CD4-positive, CD25-positive, alpha-beta regulatory T cell (primary cell): Measurements from ENCODE around the gene CPNE5. TPM values are rescaled to one million over a fixed set of nuclear protein-coding genes. Genes with fewer than 3 reads are reported as not detected.

Source experiments
- ATAC-seq, 2 donors: fragments of 150-1000 bp; cut with Tn5 transposase; one replicate each; pipeline ENCODE4 v1.10.0; 2021; ENCODE audit warnings: low read depth in 2 of 2, moderate number of reproducible peaks in 2 of 2, moderate library complexity in 1 of 2
- DNase-seq, 3 donors: peaks; one replicate each; pipeline versions ENCODE4 v3.0.0 to v3.0.0-alpha.2; 2012 to 2022; ENCODE audit warnings: mixed read lengths in 1 of 3
- H3K27ac ChIP-seq: one replicate; pipeline ENCODE4 v1.7.0; 2013; ENCODE audit warnings: mild to moderate bottlenecking, low read length; ENCODE audit not compliant: insufficient read depth, poor library complexity, severe bottlenecking
- H3K27me3 ChIP-seq: one replicate; pipeline ENCODE4 v1.7.0; 2013; ENCODE audit warnings: low read length; ENCODE audit not compliant: control insufficient read depth, insufficient read depth
- H3K36me3 ChIP-seq: one replicate; pipeline ENCODE4 v1.7.0; 2013; ENCODE audit warnings: mild to moderate bottlenecking, low read length, moderate library complexity; ENCODE audit not compliant: control insufficient read depth, insufficient read depth
- H3K4me1 ChIP-seq: 2 replicates; pipeline ENCODE4 v1.7.0; 2013; ENCODE audit warnings: mild to moderate bottlenecking, low read length; ENCODE audit not compliant: insufficient read depth, control insufficient read depth, poor library complexity, severe bottlenecking
- H3K4me3 ChIP-seq: one replicate; pipeline ENCODE4 v1.7.0; 2013; ENCODE audit warnings: low read depth, mild to moderate bottlenecking, low read length, moderate library complexity
- H3K9me3 ChIP-seq, 2 experiments: 1 replicate in 1 of 2; 2 replicates in 1 of 2; pipeline ENCODE4 v1.7.0; 2013; ENCODE audit warnings: low read length in 2 of 2, mild to moderate bottlenecking in 1 of 2, moderate library complexity in 1 of 2; ENCODE audit not compliant: control insufficient read depth in 2 of 2
- H3K27ac Mint-ChIP-seq, 3 donors: one replicate each; pipeline ENCODE4 v1.8.0; 2020 to 2022; ENCODE audit warnings: mild to moderate bottlenecking in 3 of 3, mixed read lengths in 3 of 3, moderate library complexity in 2 of 3
- H3K27me3 Mint-ChIP-seq: one replicate; pipeline ENCODE4 v1.8.0; 2022; ENCODE audit warnings: mild to moderate bottlenecking, mixed read lengths
- H3K36me3 Mint-ChIP-seq: one replicate; pipeline ENCODE4 v1.8.0; 2020; ENCODE audit warnings: mixed read lengths
- H3K4me1 Mint-ChIP-seq, 4 donors: one replicate each; pipeline ENCODE4 v1.8.0; 2020 to 2022; ENCODE audit warnings: mixed read lengths in 4 of 4, mild to moderate bottlenecking in 1 of 4
- H3K4me3 Mint-ChIP-seq, 4 donors: one replicate each; pipeline ENCODE4 v1.8.0; 2020 to 2022; ENCODE audit warnings: mild to moderate bottlenecking in 4 of 4, mixed read lengths in 4 of 4, moderate library complexity in 3 of 4
- H3K9me3 Mint-ChIP-seq, 7 donors: one replicate each; pipeline ENCODE4 v1.8.0; 2020 to 2022; ENCODE audit warnings: mixed read lengths in 7 of 7, mild to moderate bottlenecking in 3 of 7, moderate library complexity in 2 of 7
- polyA plus RNA-seq, 4 donors: library from polyadenylated mRNA; unstranded; fragments of 300-500 nt; fragmentation: Illumina TruSeq; gene quantifications; one replicate each; pipeline ENCODE4 v1.2.3, GENCODE V29; 2021
- total RNA-seq: library from RNA; stranded (reverse); gene quantifications from one replicate; pipeline ENCODE4 v1.2.3, GENCODE V29; 2022

Gene CPNE5
- total and polyA plus RNA-seq, 5 donors from 2014 or later, result 0.16 to 4.3 (median 0.83) TPM

- H3K9me3 ChIP-seq, result no peaks in the 10 kb centered on the region
- no peak for DNase-seq
- peaks cover 0 to 7% (median 3%) of the 10 kb centered on the region in 7 donors for H3K9me3 Mint-ChIP-seq
- no peak overlapping the region for H3K27ac ChIP-seq
- H3K4me1 ChIP-seq, result peaks cover 34% of the 10 kb centered on the region
- no peaks in the 10 kb centered on the region for H3K27me3 ChIP-seq
- peaks cover 6 to 34% (median 21%) of the 10 kb centered on the region in 4 donors for H3K4me1 Mint-ChIP-seq
- H3K27ac Mint-ChIP-seq, result peak overlapping the region in 1 of 3 donors; percentile 26
- no peak overlapping the region for H3K4me3 ChIP-seq
- H3K4me3 Mint-ChIP-seq, result peak overlapping the region in 1 of 4 donors; percentile 66
- no peaks in the 10 kb centered on the region for H3K36me3 Mint-ChIP-seq
- H3K36me3 ChIP-seq, result no peaks in the 10 kb centered on the region
- H3K27me3 Mint-ChIP-seq, result no peaks in the 10 kb centered on the region
- no peak for ATAC-seq
These were observed 88.2 kb downstream of the CPNE5 start for GRCh38 chr6:36751091-36751490.

DNA sequence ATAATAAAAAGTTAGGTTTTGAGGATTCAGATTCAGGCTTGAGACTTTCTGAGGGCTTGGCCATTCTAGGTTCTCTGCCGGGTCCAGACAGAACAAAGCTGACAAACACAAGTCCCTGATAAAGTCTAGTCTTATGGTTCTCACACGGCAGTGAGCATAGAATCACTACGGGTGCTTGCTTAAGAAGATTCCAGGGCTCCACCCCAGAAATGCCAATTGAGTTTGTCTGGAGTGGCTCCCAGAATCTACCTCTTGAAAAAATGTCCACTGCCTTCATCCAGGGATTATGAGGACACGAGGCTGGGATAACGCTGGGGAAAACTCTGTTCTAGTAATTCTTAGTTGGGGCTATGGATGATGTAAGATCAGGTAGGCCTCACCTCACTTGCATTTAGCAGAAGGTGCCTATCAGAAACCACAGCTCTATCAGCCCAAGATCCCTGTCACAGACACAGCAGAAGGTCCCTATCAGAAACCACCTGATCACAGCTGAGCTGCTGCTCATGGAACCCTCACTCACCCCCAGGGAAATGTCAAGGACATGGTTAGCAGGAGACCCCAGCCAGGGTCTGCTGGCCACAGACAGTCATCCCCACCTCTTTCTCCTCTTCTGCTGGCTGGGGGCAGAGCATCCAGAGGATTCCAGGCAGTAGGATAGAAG is 89.3 kb downstream of the CPNE5 start:
- no peak for DNase-seq
- Histone ChIP-seq H3K36me3 (no peaks in the 10 kb centered on the region), H3K27ac (no peak overlapping the region), H3K9me3 (no peaks in the 10 kb centered on the region), H3K4me1 (peaks cover 22% of the 10 kb centered on the region), H3K4me3 (no peak overlapping the region), H3K27me3 (no peaks in the 10 kb centered on the region)
- ATAC-seq, result no peak
- Mint-ChIP-seq H3K36me3 (no peaks in the 10 kb centered on the region), H3K4me1 (peaks cover 0 to 22% (median 11%) of the 10 kb centered on the region in 4 donors), H3K27ac (no peak overlapping the region), H3K4me3 (no peak overlapping the region), H3K9me3 (peaks cover 0 to 7% (median 3%) of the 10 kb centered on the region in 7 donors), H3K27me3 (no peaks in the 10 kb centered on the region)

GRCh38 chr6:36746251-36746650 is 93.0 kb downstream of the CPNE5 start:
- no peak overlapping the region for H3K4me3 Mint-ChIP-seq
- H3K27ac ChIP-seq, result no peak overlapping the region
- H3K9me3 Mint-ChIP-seq, result peaks cover 0 to 7% (median 3%) of the 10 kb centered on the region in 7 donors
- no peak for ATAC-seq
- no peaks in the 10 kb centered on the region for H3K27me3 ChIP-seq
- no peaks in the 10 kb centered on the region for H3K36me3 Mint-ChIP-seq
- no peak overlapping the region for H3K4me3 ChIP-seq
- no peaks in the 10 kb centered on the region for H3K27me3 Mint-ChIP-seq
- H3K27ac Mint-ChIP-seq, result peak overlapping the region in 1 of 3 donors; percentile 64
- DNase-seq, result no peak
- H3K9me3 ChIP-seq, result no peaks in the 10 kb centered on the region
- no peaks in the 10 kb centered on the region for H3K36me3 ChIP-seq
- peaks cover 7% of the 10 kb centered on the region for H3K4me1 ChIP-seq
- H3K4me1 Mint-ChIP-seq, result no peaks in the 10 kb centered on the region

DNA sequence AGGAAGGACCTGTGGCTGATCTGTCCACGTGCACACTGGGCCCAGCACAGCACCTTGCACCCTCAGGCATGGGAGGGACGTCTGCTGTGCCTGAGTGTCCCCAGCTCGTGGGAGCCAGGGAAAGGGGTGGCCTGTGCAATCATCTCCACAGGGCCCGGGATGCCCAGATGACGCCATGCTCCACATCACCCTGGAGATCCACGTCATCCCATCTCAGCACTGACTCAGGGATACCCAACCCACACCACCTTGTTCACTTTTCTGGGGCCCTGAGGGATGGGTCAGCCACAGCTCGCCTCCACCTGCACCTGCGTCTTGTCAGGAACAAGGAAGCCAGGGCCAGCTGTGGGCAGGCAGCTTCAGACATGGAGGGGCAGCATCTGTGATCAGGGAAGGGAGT is 93.4 kb downstream of the CPNE5 start:
- Histone ChIP-seq H3K36me3 (no peaks in the 10 kb centered on the region), H3K9me3 (no peaks in the 10 kb centered on the region), H3K27ac (no peak overlapping the region), H3K4me1 (peaks cover 7% of the 10 kb centered on the region), H3K4me3 (no peak overlapping the region), H3K27me3 (no peaks in the 10 kb centered on the region)
- no peak for ATAC-seq
- no peak overlapping the region for H3K27ac Mint-ChIP-seq
- H3K4me1 Mint-ChIP-seq, result no peaks in the 10 kb centered on the region
- H3K27me3 Mint-ChIP-seq, result no peaks in the 10 kb centered on the region
- peaks cover 0 to 7% (median 3%) of the 10 kb centered on the region in 7 donors for H3K9me3 Mint-ChIP-seq
- DNase-seq, result no peak
- no peak overlapping the region for H3K4me3 Mint-ChIP-seq
- no peaks in the 10 kb centered on the region for H3K36me3 Mint-ChIP-seq

DNA sequence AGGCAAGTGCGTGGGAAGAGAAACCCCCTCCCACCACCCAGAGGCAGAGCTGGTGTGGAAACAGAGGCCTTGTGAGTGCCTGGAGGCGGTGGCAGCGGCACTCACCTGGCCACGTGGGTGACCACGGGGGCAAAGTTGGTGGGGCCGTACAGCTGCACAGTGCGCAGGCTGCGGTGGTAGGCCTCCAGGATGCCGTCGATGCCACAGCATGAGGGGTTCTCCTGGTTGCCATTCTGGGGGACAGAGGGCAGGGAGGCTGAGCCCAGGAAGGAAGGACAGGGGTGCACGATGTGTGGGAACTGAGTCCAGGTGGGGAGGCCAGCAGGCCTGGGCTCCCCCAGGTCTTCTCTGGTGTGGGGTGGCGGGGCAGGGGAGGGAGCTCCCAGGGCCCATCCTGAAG is 94.0 kb downstream of the CPNE5 start:
- Mint-ChIP-seq H3K27me3 (no peaks in the 10 kb centered on the region), H3K36me3 (no peaks in the 10 kb centered on the region), H3K27ac (no peak overlapping the region), H3K9me3 (peaks cover 0 to 7% (median 3%) of the 10 kb centered on the region in 7 donors), H3K4me1 (no peaks in the 10 kb centered on the region), H3K4me3 (no peak overlapping the region)
- ATAC-seq (no peak), DNase-seq (no peak)
- Histone ChIP-seq H3K27me3 (no peaks in the 10 kb centered on the region), H3K4me1 (peaks cover 7% of the 10 kb centered on the region), H3K36me3 (no peaks in the 10 kb centered on the region), H3K4me3 (no peak overlapping the region), H3K9me3 (no peaks in the 10 kb centered on the region), H3K27ac (no peak overlapping the region)

- Mint-ChIP-seq H3K9me3 (peaks cover 0 to 4% (median 3%) of the 10 kb centered on the region in 7 donors), H3K36me3 (no peaks in the 10 kb centered on the region), H3K27me3 (no peaks in the 10 kb centered on the region), H3K27ac (no peak overlapping the region), H3K4me1 (no peaks in the 10 kb centered on the region), H3K4me3 (no peak overlapping the region)
- ATAC-seq (no peak), DNase-seq (no peak)
- H3K4me1 ChIP-seq, result peaks cover 7% of the 10 kb centered on the region
- no peak overlapping the region for H3K4me3 ChIP-seq
- H3K27ac ChIP-seq, result no peak overlapping the region
- H3K27me3 ChIP-seq, result no peaks in the 10 kb centered on the region
- H3K9me3 ChIP-seq, result no peaks in the 10 kb centered on the region
- H3K36me3 ChIP-seq, result no peaks in the 10 kb centered on the region
These were observed 95.0 kb downstream of the CPNE5 start for GRCh38 chr6:36744304-36744673.

GRCh38 chr6:36743538-36744303 is 95.5 kb downstream of the CPNE5 start:
- Mint-ChIP-seq H3K9me3 (peaks cover 0 to 4% (median 3%) of the 10 kb centered on the region in 7 donors), H3K4me3 (no peak overlapping the region), H3K27me3 (no peaks in the 10 kb centered on the region), H3K4me1 (no peaks in the 10 kb centered on the region), H3K27ac (no peak overlapping the region), H3K36me3 (no peaks in the 10 kb centered on the region)
- no peaks in the 10 kb centered on the region for H3K36me3 ChIP-seq
- ATAC-seq, result no peak
- H3K9me3 ChIP-seq, result no peaks in the 10 kb centered on the region
- H3K4me1 ChIP-seq, result peaks cover 7% of the 10 kb centered on the region
- no peaks in the 10 kb centered on the region for H3K27me3 ChIP-seq
- H3K4me3 ChIP-seq, result no peak overlapping the region
- no peak overlapping the region for H3K27ac ChIP-seq
- peak in 1 of 3 donors; percentile 34 for DNase-seq
